DMS153 (cell line): ENCODE measurements around the gene LNPEP.

ENCODE experiments used
- DNase-seq: peaks from one replicate; lab custom pipeline; 2025; lab: John Stamatoyannopoulos, UW

The LNPEP gene

DNA sequence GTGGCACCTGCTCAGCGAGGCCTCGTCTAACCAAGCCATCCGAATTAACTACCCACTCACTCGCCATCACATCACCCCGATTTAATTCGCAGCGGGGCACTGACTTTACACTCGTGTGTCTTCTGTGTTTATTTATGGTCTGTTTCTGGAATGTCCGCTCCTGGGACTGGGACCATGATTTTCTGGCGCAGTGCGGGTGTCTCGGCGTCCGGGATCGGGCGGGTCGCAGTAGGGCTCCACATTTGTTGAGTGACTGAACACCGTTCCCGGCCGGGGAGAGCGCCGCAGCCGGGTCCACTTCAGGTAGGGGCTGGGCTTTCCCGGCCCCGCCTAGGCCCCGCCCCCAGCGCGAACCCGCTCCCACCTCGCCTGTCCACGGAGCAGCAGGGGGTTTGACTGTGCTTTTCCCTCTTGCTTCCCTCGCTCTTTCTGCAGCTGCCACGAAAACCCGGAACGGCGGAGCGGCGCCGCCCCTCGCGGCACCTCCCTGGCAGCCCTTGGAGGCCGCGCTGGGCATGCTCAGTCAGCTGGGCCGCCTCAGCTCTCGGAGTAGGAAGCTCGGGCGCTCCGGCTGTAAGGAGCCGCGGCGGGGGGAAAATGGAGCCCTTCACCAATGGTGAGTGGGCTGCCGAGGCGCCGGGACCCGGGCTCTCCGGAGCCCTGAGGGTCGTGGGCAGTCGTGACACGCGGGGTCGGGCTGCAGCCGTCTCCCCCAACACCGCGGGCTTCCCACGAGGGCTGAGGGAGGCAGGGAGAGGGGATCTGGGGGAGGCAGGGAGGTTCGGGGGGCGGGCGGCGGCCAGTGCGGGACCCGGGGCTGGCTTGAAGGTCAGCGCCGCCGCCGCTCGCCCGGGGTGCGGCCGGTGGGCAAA is at the start of gene LNPEP:
TSS of gene LNPEP (plus strand) at position 522 of the 872 bp plus-strand sequence. CDS start at position 598, 76 bp downstream.
- DNase-seq: peak; percentile 91

- DNase-seq: no peak
Measured at GRCh38 chr5:96893342-96893741, 42.5 kb upstream of the LNPEP start.

GRCh38 chr5:96896276-96896675 is 39.6 kb upstream of the LNPEP start:
- DNase-seq: no peak

- DNase-seq: no peak
Measured at GRCh38 chr5:96896806-96897205, 39.1 kb upstream of the LNPEP start.

DNA sequence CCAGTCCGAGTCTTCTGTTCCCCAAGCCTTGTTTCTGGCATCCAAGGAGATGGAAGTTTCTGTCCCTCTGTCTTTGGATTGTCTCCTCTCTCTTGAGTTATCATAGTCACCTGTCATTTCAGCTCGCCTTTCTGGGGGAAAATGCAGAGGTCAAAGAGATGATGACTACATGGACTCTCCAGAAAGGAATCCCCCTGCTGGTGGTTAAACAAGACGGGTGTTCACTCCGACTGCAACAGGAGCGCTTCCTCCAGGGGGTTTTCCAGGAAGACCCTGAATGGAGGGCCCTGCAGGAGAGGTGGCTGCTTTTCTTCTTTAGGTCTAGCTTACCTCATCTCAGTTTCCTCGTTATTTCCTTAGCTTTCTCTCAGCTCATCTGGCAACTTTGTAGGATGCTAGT is 34.5 kb upstream of the LNPEP start:
- no peak for DNase-seq

DNA sequence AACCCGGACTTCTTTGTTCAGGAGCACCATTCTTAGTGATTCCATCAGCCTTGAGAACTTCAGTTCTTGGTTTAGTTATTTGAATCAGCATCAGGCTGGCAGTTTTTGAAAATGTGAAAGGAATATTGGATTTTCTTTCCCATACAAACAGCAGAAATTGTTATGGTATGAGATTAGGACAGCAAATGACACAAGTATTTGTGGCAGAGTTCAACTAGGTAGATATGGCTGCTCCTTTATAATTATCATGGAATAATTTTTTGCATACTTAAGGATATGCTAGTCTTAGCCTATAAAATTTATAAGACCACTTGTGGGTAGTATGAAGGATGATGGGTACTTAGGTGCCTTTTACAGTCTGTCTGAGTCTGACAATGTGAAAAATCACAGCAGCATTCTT is 34.0 kb upstream of the LNPEP start:
- DNase-seq: no peak

DNA sequence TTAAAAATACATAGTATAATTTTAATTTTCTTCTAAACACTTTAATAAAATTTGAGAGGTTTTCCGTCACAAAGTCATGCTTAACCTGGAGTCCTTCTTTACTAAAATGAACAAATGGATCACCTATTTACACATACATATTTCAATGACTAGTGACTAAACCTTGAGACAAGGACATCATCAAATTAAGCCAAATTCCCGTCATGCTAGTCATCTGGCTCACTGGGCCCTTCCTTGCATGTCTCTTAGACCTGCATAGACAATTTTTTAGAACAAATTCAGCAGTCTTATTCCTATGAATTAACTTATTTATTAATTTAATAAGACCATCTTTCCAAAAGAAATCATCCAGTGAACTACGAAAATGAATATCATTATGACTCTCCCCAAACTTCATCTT is 33.0 kb upstream of the LNPEP start:
- DNase-seq: no peak

DNA sequence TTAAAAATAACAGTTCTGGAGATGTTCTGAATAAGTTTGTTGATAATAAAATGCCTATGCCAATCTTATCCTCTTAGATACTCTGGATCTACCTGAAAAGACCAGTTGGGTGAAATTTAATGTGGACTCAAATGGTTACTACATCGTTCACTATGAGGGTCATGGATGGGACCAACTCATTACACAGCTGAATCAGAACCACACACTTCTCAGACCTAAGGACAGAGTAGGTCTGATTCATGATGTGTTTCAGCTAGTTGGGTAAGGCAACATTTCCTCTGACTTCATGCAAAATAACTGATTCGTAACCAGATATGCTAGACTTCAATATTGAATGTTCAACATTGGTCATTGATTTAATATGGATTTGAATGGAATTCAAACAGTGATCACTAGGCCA is 32.6 kb upstream of the LNPEP start:
- no peak for DNase-seq

- no peak for DNase-seq
Measured at GRCh38 chr5:96904054-96904931, 31.6 kb upstream of the LNPEP start.

DNA sequence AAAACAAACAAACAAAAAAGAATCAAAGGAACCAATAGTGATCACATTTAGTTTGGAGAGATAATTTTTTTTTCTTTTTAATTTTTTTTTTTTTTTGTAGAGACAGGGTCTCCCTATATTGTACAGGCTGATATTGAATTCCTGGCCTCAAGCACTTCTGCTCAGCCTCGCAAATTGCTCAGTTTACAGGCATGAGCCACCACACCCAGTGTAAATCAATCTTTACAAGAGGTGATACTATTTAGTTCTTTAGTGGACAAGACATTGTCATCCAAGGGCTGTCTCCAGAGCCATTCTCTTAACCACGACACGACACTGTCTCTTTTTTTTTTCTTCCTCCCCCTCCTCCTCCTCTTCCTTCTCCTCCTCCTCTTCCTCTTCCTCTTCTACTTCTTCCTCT is 30.0 kb upstream of the LNPEP start:
- no peak for DNase-seq

GRCh38 chr5:96909003-96909402 is 26.9 kb upstream of the LNPEP start:
- DNase-seq: no peak

DNA sequence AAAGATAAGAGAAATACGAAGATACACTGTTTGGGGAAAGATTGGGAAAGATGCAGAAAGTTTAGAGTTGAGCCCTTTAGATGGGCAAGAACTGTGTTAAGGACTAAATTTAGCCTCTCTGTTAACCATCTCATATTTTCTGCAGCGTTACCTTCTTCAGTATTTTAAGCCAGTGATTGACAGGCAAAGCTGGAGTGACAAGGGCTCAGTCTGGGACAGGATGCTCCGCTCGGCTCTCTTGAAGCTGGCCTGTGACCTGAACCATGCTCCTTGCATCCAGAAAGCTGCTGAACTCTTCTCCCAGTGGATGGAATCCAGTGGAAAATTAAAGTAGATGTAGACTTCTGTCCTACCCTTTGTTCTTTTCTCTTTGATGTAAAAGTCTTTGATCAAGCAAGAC is 26.4 kb upstream of the LNPEP start:
- DNase-seq: no peak

- no peak for DNase-seq
Measured at GRCh38 chr5:96911139-96911538, 24.7 kb upstream of the LNPEP start.

GRCh38 chr5:96913233-96913632 is 22.6 kb upstream of the LNPEP start:
- DNase-seq: no peak

- no peak for DNase-seq
Measured at GRCh38 chr5:96919754-96920197, 16.1 kb upstream of the LNPEP start.

DNA sequence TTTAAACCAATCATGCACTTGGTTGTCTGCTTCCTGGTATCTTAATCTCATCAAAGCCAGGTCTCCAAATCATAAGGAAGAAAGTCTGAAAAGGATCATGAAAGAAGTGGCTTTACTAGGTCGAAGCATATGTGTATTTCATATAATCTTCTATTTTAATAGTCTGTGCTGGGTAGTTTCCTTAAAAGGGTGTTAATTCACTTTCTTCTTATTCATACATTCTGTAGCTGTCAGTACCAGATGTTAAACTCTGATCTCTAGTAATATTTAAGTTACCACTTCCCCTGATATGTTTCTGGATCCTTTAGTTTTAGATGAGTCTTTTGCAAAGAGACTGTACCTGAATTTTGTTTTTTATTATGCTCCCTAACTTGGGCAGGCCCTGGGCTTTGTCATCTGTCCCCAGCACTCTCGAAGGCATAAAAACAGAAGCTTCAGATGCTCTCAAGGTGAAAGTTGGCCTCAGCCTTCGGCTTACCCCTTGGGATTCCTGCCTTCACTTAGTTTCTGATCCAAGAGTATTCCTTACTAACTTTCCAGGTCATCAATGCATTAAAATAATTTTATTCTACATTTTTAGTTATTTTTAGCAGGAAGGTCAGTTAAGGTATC is 15.0 kb upstream of the LNPEP start:
- DNase-seq: no peak

- no peak for DNase-seq
Measured at GRCh38 chr5:96922499-96923244, 13.2 kb upstream of the LNPEP start.

- DNase-seq: no peak
Measured at GRCh38 chr5:96924016-96924443, 11.8 kb upstream of the LNPEP start.

GRCh38 chr5:96926276-96926675 is 9.6 kb upstream of the LNPEP start:
- no peak for DNase-seq

DNA sequence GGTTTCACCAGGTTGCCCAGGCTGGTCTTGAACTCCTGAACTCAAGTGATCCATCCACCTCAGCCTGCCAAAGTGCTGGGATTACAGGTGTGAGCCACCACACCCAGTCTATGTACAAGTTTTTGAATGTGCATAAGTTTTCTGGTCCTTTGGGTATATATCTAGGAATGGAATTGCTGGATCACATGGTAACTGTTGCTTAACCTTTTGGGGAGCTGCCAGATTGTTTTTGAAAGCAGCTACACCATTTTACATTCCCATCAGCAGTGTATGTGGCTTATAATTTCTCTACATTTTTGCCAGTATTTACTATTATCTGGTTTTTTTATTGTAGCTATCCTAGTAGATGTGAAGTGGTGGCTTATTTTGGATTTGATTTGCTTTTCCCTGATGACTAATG is 8.9 kb upstream of the LNPEP start:
- no peak for DNase-seq

GRCh38 chr5:96928931-96929708 is 6.8 kb upstream of the LNPEP start:
- DNase-seq: no peak
